Right hindlimb (tissue), 1 donor: ENCODE measurements around the gene MAN1C1.

ENCODE experiments used
- DNase-seq: peaks from one replicate; pipeline ENCODE4 v3.0.0-alpha.2; 2018

Gene MAN1C1

DNA sequence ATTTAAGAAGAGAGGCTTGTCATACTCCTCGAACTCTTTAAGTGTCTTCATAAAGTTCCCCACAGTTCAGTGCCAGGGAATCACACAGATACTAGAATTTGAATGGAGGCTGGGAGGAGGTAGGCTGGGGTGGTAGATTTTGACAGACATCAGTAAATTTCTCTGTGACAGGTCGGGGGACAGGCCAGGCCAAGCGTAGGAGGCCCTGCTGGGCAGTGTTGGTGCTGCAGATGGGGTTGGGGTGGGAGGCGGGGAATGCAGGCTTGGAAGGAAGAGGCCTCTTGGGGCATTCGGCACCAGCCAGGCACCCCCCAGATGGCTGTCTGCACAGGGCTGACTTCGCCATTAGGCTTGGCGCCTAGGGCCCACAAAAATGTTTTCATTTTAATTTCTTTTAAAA, 84.0 kb downstream of the MAN1C1 start:
- no peak for DNase-seq

DNA sequence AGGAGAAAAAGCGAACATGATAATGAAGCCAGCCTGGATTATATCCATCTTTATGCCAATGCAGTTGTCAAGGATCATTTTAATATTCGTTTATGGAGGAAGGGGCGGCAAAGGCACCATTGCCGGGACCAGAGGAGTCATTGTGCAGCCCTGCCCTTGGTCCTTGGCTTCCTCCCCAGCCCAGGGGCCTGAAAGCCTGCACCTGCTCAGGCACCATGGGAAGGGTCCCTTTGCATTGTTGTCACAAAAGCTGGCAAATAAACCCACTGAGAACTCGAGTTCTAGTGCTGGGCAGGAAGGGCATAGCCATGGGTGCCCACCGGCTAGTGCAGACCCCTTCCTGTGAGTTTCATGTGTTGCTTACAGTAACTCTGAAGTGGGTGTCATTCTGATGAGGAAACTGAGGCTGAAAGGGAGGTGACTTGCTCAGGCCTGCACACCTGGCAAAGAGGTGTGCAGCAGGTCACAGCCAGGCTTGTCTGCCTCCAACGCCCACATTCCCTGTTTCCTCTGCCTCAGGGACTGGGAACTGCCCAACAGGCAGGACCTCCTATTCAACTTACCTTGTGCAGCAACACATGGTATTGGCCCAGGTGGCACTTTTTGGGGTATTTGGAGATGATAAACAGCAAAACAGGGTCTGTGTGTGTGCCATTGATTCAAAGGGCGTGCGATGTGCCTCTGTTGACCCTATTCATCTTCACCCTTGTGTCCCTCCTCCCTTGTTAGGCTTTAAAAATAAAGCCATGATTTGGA, 84.6 kb downstream of the MAN1C1 start:
- no peak for DNase-seq

DNA sequence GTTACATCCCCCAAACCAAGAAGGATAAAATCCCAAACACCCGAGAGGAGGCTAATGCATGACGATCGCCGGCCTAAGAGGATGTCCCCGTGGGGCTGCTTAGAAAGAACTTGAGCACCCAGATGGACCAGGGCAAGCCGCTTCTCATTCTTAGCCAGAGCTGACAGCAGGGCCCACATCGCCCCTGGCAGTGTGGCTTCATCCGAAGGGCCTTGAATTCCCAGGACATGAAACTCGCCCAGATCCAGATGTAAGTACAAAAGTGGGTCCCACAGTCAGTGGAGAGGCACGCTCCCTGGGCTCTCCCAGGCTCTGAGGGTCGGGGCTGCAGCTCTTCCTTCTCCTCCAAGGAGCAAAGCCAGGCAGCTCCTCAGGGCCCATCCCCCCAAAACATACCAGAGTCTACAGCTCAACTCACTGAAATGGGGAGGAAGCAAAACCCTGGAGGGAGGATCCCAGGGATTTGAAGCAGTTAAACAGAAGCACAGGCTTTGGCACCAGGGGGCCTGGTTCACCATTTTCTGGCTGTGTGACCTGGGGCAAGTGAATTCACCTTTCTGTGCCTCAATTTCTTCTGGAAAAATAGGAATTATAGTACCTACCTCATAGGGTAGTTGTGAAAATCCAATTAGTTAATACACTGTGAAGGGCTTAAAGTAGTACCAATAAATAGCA, 85.6 kb downstream of the MAN1C1 start:
- DNase-seq, result no peak

DNA sequence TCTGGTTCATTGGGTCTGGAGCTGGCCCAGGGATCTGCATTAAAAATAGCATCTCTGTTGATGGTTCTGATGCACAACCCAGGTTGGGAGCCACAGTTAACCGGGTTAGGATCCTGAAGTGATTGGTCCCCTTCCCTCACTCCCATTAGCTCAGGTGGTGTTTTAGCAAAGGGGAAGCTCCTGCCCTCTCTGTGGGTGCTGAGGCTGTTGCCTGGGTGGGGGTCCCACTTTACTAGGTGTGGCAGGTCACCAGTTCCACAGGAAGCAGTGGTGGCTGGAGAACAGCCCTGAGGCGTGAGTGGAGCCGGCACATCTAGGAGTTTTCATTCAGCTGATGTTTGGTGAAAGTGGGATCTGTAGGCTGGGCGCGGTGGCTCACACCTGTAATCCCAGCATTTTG, 86.5 kb downstream of the MAN1C1 start:
- DNase-seq, result no peak

DNA sequence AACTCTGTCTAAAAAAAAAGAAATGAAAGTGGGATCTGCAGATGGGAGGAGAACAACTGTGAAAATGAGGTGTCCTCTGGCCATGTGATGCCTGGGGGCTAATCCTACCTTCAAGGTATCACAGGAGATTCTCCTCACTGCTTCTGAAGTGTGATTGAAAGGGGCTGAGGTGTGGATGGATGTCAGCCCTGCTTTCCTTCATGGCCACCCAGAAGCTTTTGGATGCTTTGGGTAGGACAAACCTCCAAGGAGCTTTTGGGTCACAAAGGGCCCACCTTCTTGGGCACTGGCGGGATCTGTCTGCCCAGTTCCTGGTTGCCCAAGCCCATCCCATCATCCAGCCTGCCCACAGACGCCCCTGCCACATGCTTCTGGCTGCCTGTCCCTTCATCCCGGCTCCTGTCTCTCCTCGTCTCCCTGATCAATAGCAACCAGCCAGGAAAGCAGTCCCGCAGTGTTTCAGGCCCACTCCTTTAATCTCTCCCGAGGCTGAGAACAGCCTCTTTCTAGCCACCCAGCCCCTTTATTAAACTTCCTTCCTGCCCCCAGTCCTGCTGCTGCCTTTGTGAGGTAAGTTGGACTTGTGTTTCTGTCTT, 87.2 kb downstream of the MAN1C1 start:
- no peak for DNase-seq

DNA sequence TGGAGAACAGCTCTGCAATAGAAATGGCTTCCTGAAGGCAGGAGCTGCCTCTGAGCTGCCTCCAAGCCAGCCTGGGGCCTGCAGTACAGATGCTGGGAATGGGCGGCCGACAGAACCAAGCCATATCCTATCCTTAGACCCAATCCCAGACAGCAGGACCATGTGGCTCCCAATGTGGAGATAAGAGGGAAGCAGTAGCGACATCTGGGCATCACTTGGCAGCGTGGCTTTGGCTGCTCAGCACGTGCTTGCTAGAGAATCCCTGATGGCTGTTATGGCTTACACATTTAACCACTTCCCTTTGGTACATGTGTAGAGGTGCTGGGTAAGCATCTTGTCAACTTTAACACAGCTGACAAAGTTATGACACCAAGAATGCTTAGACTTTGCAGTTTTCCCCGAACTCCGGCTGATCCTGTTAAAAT, 87.7 kb downstream of the MAN1C1 start:
- no peak for DNase-seq

DNA sequence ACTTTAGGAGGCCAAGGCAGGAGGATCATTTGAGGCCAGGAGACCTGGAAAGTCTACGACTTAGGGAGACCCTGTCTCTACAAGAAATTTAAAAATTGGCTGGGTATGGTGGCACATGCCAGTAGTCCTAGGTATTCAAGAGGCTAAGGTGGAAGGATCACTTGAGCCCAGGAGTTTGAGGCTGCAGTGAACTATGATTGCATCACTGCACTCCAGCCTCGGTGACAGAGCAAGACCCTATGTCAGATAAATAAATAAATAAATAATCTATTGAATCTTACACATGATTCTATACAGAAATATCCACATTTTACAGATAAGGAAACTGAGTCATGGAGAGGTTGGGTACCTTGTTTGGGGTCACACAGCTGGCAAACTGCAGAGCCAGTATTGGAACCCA, 89.1 kb downstream of the MAN1C1 start:
- DNase-seq, result no peak

DNA sequence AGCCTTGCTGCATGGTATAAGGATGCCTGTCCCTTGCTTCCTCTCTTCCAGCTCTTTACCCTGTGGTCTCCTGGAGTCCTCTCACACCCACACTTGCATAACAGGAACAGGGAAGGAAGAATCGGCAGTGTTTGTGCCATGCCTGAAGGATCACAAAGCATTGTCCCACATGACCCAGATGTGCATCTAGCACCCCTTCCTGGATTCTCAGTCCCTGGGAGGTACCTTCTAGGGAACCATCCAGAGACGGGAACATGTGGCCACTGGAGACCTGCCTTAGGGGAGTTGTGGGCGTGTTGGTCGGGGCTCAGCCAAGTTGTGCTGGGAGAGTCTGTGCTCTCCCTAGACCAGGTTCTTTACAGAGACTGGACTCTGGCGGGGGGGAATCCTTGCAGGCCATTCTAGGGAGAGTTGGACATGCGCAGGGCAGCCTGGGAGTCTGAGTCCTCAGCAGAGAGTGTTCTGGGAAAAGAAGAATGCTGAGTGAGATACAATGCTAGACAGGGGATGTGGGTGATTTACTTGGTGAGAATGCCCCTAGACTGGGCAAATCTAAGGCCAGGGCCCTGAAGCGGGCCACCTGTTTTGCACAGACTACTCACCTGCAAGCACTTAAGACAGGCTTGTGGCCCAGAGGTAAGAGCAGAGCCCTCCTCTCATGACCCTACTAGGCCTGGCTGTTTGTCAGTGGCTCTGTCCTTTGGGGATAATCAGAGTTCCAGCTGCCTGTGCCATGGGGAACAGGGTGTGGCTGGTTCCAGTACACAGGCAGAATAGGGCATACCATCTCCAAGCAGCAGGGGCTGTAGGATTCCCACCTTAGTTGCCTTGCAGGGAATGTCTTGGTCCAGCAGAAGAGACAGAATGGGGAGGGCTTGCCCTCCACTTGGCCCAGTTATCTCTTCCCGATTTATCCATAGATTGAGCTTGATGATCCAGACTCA, 89.8 kb downstream of the MAN1C1 start:
- DNase-seq, result no peak

DNA sequence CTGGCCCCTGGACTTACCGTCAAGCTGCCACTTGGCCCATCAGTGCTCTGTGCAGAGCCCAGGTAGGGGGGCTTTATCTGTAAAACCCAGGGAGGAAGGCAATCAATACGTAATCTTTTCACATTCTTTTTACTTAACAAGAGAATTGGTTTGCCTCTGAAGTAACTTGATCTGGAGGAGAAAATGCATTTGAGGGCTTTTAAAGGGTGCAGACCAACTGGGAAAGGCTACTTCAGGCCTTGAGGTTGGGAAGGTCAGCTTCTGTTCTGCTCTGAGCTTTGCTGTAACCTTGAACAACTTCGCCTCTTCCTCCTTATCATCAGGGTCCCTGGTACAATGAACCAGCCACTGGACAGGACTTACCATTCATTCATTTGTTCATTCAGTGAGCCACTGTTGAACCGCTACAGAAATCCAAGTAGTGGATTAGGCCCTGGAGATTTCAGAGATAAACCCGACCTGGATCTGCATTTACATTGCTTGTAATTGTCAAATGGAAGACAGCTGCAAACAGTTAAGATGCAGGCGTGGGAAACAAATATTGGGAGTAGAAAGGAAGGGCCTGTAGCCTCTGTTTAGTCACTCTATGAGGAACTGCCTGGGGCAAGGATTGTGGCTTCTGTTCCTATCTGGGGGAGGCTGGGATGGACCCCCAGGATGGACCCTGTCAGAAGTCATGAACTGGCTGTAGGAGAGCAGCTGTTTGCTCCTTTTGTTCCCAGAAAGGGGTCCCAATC, 90.9 kb downstream of the MAN1C1 start:
- no peak for DNase-seq

DNA sequence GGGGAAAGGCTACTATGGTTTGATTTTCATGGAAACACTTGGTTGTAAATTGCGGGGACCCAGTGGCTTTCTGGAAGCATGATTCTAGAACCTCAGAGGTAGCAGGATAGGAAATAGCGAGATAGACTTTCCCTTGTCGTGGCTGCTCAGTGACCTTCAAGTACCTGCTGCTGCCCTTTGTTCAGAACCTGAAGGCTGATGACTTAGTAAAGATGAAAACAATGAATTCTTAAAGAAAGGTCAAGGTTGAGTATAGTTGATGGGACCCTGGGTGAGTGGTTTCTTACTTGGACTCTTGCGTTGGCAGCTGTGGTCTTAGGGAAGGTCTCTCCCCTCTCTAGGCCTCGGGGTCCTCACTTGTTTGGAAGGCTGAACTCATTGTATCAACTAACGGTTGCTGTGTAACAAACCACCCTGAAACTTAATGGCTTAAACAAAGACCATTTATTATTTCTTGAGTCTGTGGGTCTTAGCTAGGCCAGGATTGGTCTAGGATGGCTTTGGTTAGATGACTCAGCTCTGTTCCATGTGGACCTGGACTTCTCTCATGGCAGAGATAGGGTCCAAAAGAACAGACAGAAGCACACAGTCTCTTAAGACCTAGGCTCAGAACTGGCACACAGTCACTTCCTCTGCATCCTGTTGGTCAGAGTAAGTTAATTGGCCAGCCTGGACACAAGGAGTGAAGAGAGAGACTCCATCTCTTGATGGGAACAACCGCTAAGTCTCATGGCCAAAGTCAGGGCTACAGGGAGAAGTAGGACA, 94.2 kb downstream of the MAN1C1 start:
- DNase-seq, result no peak

DNA sequence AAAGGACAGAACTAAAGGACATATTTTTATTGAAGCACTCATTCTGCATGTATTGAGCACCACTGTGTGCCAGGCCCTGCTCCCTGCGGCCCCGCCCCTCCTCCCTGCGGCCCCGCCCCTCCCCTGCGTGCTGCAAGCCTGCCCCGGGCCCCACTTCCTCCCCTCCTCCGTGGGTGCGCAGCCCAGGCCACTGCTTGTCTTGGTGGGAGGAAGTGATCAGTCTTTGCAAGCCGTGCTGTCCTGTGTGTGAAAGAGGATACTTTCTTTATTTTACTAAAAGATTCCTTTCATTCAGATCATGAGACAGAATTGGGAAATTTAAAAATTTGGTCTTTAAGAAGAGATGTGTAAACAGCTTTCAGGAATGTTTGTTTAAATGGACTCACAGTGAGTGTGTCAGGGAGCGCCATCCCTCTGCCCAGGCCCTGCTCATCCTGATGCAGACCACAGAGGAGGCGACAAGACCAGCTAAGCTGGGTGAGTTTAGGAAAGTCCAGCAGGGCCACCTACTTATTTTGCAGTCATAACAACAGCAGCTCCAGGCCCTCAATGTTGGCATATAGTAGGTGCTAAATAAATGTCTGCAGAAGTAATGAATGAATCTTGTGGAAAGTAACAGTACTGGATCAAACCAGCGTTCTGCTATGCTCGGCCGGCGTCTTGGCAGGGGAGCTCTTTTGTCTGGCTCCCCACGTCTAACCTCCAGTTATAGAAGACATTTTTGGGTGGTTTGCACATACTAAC, 95.1 kb downstream of the MAN1C1 start:
- DNase-seq, result no peak

DNA sequence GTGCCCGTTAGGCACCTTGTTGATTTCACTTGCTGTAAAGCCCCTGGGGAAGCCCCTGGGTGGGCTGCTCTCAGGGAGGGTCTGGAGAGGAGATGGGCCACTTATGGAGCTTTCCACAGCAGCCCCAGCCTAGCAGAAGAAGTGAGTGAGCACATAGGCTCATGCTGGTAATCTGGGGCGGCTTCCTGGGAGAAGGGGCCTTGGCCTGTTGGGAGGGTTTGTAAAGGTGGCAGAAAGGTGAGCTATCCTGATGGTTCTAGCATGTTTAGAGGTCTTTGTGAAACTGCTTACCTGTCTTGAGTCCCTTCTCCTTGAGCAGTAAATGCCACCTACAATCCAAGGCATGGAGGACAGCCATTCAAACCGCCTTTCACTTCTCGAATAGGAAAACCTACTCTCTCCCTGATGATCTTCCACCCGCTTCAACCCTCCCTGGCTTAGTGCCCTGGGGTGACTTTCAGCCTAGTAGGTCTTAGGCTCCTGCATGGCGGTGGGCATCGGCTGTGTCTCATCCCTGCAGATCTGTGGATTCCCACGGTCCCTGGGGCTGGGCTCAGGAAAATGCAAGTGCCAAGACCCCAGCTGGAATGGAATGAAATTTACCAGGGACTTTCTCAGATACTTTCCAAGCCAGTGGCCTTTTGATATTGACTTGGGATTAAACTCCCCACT, 95.8 kb downstream of the MAN1C1 start:
- DNase-seq, result no peak

DNA sequence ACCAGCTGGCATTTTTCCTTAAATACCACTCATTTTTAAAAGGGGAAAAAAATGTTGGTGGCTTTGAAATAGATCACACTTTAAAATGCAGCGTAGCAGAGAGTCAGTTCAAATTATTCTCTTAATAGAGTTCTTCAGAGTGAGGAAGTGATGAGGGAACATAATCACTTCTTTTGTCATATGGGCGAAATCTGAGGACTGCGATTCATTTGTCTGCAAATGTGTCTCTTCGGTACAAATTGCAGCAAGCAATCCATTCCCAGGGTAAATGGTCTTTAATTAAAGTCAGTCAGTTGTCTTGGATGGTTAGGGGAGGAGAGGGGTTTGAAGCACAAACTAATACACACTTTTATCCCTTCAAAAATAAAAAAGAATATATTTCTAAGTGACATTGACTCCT, 97.4 kb downstream of the MAN1C1 start:
- no peak for DNase-seq

DNA sequence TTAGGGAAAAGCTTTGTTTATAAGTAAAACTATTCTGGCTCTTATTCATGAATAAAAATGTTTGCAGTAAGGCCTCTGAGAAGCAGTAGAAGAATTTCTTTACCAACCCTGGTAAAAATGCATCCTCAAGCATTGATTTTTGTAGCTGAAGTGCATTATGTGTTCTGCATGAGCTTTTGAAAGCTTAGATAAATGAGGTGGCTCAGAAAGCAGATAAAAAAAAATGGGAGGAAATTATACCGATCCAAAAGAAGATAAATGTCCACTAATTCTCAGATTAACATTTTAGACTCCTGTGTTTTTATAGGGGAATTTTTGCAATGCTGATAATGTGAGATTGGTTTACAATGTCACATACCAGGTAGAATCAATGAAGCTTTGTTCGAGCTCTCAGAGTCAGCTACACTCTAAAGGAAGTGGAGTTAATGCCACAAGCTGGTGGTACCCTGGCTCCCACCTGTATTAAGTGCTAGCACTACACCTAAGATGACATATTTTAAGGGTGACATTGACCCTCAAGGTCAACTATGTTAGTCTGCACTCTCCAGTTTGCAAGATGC, 97.9 kb downstream of the MAN1C1 start:
- no peak for DNase-seq

DNA sequence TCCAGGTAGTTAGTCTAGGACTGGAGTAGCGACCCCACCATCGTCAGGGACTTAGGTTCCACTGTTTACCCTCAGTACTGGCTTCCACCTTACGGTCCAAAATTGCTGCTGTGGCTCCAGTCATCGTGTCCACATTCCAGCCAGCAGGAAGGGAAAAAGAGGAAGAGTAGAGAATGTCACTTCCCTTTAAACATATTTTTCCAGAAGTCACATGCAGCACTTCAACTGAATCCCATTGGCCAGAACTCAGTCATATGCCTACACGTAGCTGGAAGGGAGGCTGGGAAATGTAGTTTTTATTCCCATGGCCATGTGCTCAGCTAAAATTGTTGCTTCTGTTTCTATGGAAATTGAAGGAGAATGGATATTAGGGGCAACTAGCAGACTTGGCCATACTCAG, 99.3 kb downstream of the MAN1C1 start:
- no peak for DNase-seq

DNA sequence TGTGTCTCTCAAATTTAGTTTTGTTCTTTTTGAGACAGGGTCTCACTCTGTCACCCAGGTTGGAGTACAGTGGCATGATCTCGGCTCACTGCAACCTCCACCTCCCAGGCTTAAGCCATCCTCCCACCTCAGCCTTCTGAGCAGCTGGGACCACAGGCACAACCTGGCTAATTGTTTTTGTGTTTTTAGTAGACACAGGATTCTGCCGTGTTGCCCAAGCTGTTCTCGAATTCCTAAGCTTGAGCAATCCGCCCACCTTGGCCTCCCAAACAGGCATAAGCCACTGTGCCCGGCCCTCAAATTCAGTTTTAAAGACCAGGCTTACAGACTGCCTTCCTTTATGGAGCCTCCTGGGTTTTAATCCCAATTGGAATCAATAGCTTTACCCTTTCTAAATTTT, 99.7 kb downstream of the MAN1C1 start:
- DNase-seq, result no peak

DNA sequence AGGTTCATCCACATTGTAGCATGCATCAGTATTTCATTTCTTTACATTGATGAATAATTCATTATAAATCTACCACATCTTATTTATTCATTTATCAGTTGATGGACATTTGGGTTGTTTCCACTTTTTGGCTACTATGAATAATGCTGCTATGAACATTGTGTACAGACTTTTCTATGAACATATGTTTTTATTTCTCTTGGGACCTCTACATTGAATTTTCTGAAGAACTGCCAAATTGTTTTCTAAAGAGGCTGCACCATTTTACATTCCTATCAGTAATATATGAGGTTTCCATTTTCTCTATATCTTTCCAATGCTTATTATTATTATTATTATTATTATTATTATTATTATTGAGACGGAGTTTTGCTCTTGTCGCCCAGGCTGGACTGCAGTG, 102.1 kb downstream of the MAN1C1 start:
- DNase-seq, result no peak

DNA sequence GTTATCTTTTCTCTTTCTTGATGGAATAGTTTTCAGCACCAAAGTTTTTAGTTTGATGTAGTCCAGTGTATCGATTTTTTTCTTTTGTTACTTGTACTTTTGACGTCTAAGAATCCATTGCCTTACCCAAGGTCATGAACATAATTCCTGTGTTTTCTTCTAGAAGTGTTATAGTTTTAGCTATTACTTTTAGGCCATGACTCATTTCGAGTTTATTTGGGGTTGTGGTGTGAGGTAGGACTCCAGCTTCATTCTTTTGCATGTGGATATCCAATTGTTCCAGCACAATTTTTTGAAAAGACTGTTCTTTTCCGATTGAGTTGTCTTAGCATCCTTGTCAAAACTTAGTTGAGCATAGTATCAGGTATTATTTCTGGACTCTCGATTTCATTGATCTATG, 104.0 kb downstream of the MAN1C1 start:
- DNase-seq, result no peak

DNA sequence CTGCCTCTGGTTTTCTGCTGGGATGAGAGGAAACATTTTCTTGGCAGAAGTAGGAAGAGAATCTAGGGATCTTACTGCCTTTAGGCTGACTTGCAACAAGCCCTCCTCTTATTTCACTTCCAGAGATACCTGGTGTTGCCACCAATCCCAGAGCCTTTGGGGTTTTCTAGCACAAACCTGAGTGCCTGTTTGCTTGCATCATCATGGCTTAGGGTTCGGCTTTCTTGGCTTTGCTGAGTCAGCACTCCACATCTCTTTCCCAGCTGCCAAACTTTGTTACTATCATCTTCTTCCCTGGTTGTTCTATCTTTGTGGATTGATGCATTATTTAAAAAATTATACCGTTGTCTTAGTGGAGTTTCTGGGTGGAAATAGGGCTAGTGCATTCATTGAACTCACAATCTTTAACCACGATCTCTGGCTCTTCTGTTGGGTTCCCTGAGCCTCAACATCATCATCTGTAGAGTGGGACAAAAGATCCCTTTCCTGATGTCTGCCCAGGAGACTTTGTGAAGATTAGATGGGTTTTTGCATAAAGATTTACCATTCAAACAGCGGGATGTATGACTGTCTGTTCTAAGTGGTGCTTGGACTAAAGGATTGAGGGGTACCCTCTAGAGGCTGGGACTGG, 106.8 kb downstream of the MAN1C1 start:
- no peak for DNase-seq
